Measurements from ENCODE around the gene MYOZ1. TPM values are rescaled to one million over a fixed set of nuclear protein-coding genes. Genes with fewer than 3 reads are reported as not detected.
A peak's percentile ranks its signal among the peaks of the same experiment; 100 is the strongest.

MYOZ1 gene
- polyA plus RNA-seq, 1 of the 3 experiments (the other 2 are of a cell fraction) = 0.26 TPM

GRCh38 chr10:73645251-73645650, 4.0 kb upstream of the MYOZ1 start:
- H3K4me1 ChIP-seq (ENCODE audit: control insufficient read depth in 1 of 2, insufficient read depth in 2 of 2, low read depth in 1 of 2, low read length in 1 of 2) = peaks cover 0 to 16% of the 10 kb centered on the region in 2 experiments; a peak in 1 of 4 replicates
- no peaks in the 10 kb centered on the region for H3K27me3 ChIP-seq (ENCODE audit: insufficient read depth)
- H3K9me3 ChIP-seq = no peaks in the 10 kb centered on the region
- TF ChIP-seq NRF1 (IDR thresholded peaks at IDR 0.05; ENCODE audit: low read depth, low read length) (no peak), EP300 (IDR thresholded peaks at IDR 0.05; ENCODE audit: borderline replicate concordance in 1 of 2, low read depth in 1 of 2, low read length in 1 of 2) (no peak), MAX (IDR thresholded peaks at IDR 0.05; ENCODE audit: low read depth) (no peak), CHD2 (IDR thresholded peaks at IDR 0.05; ENCODE audit: low read length, partially characterized antibody) (no peak), FOSL2 (IDR thresholded peaks at IDR 0.05; ENCODE audit: borderline replicate concordance, low read depth) (no peak), FOXJ3 (CRISPR knock-in tag; IDR thresholded peaks at IDR 0.05) (no peak), RXRA (IDR thresholded peaks at IDR 0.05; ENCODE audit: borderline replicate concordance, low read depth) (no peak), PBX3 (IDR thresholded peaks at IDR 0.05) (no peak), NFIC (IDR thresholded peaks at IDR 0.05; ENCODE audit: borderline replicate concordance) (no peak), ELF1 (IDR thresholded peaks at IDR 0.05) (no peak), POLR2AphosphoS5 (IDR thresholded peaks at IDR 0.05; ENCODE audit: low read depth, low read length) (no peak)
- TF ChIP-seq, protein P1, sequence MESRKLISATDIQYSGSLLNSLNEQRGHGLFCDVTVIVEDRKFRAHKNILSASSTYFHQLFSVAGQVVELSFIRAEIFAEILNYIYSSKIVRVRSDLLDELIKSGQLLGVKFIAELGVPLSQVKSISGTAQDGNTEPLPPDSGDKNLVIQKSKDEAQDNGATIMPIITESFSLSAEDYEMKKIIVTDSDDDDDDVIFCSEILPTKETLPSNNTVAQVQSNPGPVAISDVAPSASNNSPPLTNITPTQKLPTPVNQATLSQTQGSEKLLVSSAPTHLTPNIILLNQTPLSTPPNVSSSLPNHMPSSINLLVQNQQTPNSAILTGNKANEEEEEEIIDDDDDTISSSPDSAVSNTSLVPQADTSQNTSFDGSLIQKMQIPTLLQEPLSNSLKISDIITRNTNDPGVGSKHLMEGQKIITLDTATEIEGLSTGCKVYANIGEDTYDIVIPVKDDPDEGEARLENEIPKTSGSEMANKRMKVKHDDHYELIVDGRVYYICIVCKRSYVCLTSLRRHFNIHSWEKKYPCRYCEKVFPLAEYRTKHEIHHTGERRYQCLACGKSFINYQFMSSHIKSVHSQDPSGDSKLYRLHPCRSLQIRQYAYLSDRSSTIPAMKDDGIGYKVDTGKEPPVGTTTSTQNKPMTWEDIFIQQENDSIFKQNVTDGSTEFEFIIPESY (IDR thresholded peaks at IDR 0.05; ENCODE audit: borderline replicate concordance, low read depth) = no peak
- peaks cover 4% of the 10 kb centered on the region for H3F3A ChIP-seq (replicated peaks; ENCODE audit: insufficient read depth)
- H3K4me3 ChIP-seq (ENCODE audit: low read depth in 2 of 2, low read length in 1 of 2) = no peak overlapping the region
- DNase-seq = no peak
- WGBS (ENCODE audit: low lambda C conversion rate) = 84% methylated on average over 3 of the region's 3 CpGs
- H3K9ac ChIP-seq = no peak overlapping the region
- no peak overlapping the region for H2AFZ ChIP-seq (ENCODE audit: low read depth)
- H3K36me3 ChIP-seq (replicated peaks in 1 of 2; ENCODE audit: control insufficient read depth in 1 of 2, insufficient read depth in 2 of 2, low read length in 1 of 2) = no peaks in the 10 kb centered on the region
- no peaks in the 10 kb centered on the region for H3K9me2 ChIP-seq
- H3K79me2 ChIP-seq (ENCODE audit: insufficient read depth) = no peaks in the 10 kb centered on the region
- ChIA-PET CTCF (interaction anchor here (0.9 to 17.2 kb wide), 10 partner anchors 13 to 378 kb away, joined by 3 to 216 read pairs (median 9); no protein-coding TSS in a partner anchor), POLR2A (no interaction called here)
- H3K4me2 ChIP-seq = no peak overlapping the region
- no peak overlapping the region for H3K27ac ChIP-seq (ENCODE audit: low read depth in 2 of 2, low read length in 1 of 2)
- no peaks in the 10 kb centered on the region for H4K20me1 ChIP-seq (ENCODE audit: insufficient read depth)

DNA sequence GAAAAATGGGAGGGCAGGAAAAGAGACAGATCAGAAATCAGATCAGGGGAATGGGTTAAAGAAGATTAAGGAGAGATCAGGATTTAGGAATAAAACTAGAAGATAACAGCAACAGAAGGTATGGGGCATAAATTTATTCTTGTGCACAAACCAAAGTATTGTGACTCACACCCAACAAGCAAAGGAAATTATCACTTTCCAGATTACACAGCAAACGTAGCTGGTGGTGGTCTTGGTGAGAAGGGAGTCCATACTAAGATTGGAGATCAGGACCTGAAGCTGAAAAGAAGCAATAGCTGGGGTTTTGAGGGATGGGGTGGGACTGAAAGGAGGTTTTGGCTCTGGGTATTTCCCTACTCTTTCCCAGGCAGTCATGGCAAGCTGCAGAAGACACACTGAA, 3.5 kb upstream of the MYOZ1 start:
- no peaks in the 10 kb centered on the region for H3K27me3 ChIP-seq (ENCODE audit: insufficient read depth)
- H3K79me2 ChIP-seq (ENCODE audit: insufficient read depth) = no peaks in the 10 kb centered on the region
- no peaks in the 10 kb centered on the region for H3K36me3 ChIP-seq (replicated peaks in 1 of 2; ENCODE audit: control insufficient read depth in 1 of 2, insufficient read depth in 2 of 2, low read length in 1 of 2)
- H3K27ac ChIP-seq (ENCODE audit: low read depth in 2 of 2, low read length in 1 of 2) = no peak overlapping the region
- peaks cover 4% of the 10 kb centered on the region for H3F3A ChIP-seq (replicated peaks; ENCODE audit: insufficient read depth)
- ChIA-PET POLR2A (no interaction called here), CTCF (interaction anchor here (0.6 to 17.2 kb wide), 24 partner anchors 9 to 407 kb away, joined by 3 to 216 read pairs (median 6); partner anchors contain the start of genes PPP3CB and USP54)
- peak overlapping the region; percentile 91; the same call in 1 of the 2 replicates for H2AFZ ChIP-seq (ENCODE audit: low read depth)
- no peak overlapping the region for H3K9ac ChIP-seq
- no peaks in the 10 kb centered on the region for H3K9me2 ChIP-seq
- no peaks in the 10 kb centered on the region for H3K9me3 ChIP-seq
- no peak overlapping the region for H3K4me2 ChIP-seq
- no peak for TF ChIP-seq RAD21 (IDR thresholded peaks at IDR 0.05; ENCODE audit: low read length)
- no peak for TF ChIP-seq MAX (IDR thresholded peaks at IDR 0.05; ENCODE audit: low read depth)
- TF ChIP-seq ELF1 (IDR thresholded peaks at IDR 0.05) = no peak
- TF ChIP-seq TAF1 (IDR thresholded peaks at IDR 0.05; ENCODE audit: borderline replicate concordance, low read depth, low read length) = no peak
- TF ChIP-seq FOXM1 (IDR thresholded peaks at IDR 0.05; ENCODE audit: low read depth) = no peak
- TF ChIP-seq TCF12 (IDR thresholded peaks at IDR 0.05) = no peak
- TF ChIP-seq EP300 (IDR thresholded peaks at IDR 0.05; ENCODE audit: borderline replicate concordance in 1 of 2, low read depth in 1 of 2, low read length in 1 of 2) = no peak
- TF ChIP-seq JUND (IDR thresholded peaks at IDR 0.05) = no peak
- TF ChIP-seq, protein P2, sequence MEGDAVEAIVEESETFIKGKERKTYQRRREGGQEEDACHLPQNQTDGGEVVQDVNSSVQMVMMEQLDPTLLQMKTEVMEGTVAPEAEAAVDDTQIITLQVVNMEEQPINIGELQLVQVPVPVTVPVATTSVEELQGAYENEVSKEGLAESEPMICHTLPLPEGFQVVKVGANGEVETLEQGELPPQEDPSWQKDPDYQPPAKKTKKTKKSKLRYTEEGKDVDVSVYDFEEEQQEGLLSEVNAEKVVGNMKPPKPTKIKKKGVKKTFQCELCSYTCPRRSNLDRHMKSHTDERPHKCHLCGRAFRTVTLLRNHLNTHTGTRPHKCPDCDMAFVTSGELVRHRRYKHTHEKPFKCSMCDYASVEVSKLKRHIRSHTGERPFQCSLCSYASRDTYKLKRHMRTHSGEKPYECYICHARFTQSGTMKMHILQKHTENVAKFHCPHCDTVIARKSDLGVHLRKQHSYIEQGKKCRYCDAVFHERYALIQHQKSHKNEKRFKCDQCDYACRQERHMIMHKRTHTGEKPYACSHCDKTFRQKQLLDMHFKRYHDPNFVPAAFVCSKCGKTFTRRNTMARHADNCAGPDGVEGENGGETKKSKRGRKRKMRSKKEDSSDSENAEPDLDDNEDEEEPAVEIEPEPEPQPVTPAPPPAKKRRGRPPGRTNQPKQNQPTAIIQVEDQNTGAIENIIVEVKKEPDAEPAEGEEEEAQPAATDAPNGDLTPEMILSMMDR (IDR thresholded peaks at IDR 0.05) = no peak
- no peak for TF ChIP-seq EZH2phosphoT487 (IDR thresholded peaks at IDR 0.05; ENCODE audit: borderline replicate concordance, low read depth)
- TF ChIP-seq FOSL2 (IDR thresholded peaks at IDR 0.05; ENCODE audit: borderline replicate concordance, low read depth) = no peak
- no peak for TF ChIP-seq GABPA (IDR thresholded peaks at IDR 0.05; ENCODE audit: low read depth)
- TF ChIP-seq RFX5 (IDR thresholded peaks at IDR 0.05; ENCODE audit: low read length) = no peak
- no peaks in the 10 kb centered on the region for H4K20me1 ChIP-seq (ENCODE audit: insufficient read depth)
- peaks cover 0 to 16% of the 10 kb centered on the region in 2 experiments; a peak in 1 of 4 replicates for H3K4me1 ChIP-seq (ENCODE audit: control insufficient read depth in 1 of 2, insufficient read depth in 2 of 2, low read depth in 1 of 2, low read length in 1 of 2)
- DNase-seq = no peak
- no peak overlapping the region for H3K4me3 ChIP-seq (ENCODE audit: low read depth in 2 of 2, low read length in 1 of 2)
- 50% methylated on average over 1 of the region's 1 CpG for whole genome bisulfite sequencing (ENCODE audit: low lambda C conversion rate)
